SW480 (cell line): ENCODE measurements around the gene CASP9.
A peak's percentile ranks its signal among the peaks of the same experiment; 100 is the strongest.
"Not testable (repeated sequence)": the region's sequence is repeated elsewhere in the genome, so short reads cannot be mapped to it uniquely, and the experiment has no call there.

Source experiments
- DNase-seq: peaks from one replicate; pipeline ENCODE4 v3.0.0-alpha.2; 2016; ENCODE audit warnings: low spot score

Gene CASP9

GRCh38 chr1:15500184-15501178, 23.5 kb downstream of the CASP9 start:
- DNase-seq, result no peak

DNA sequence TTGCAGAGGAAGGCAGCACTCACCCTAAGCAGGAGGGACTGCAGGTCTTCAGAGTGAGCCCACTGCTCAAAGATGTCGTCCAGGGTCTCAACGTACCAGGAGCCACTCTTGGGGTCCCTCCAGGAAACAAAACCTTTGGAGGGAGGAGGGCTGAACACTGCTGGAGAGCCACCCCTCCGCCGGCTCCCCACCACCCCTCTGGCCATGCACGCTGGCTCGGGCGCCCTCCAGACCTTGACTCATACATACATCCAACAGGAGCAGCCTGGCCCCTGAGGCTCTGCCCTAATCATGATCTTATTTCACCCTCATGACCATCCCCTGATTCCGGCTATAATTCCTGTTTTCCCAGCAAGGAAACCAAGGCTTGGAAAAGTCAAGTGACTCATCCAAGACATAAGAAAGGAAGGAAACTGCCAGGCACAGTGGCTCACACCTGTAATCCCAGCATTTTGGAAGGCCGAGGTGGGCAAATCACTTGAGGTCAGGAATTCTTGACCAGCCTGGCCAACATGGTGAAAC, 30.1 kb downstream of the CASP9 start:
- no peak for DNase-seq

DNA sequence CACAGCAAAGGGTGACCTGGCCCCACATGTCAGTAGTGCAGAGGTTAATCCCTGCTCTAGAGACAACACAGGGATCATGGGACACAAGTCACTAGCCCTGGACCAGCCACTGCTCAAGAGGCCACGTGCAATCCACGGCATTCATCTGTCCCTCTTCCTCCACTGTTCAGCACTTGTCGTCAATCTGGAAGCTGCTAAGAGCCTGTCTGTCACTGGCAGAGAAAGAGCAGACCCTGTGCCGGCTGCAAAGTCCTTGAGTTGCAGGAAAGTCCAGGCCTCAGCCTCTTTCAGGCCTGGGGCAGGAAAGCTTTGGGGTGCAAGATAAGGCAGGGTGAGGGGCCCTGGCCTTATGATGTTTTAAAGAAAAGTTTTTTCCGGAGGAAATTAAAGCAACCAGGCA, 31.4 kb downstream of the CASP9 start:
- no peak for DNase-seq

GRCh38 chr1:15491010-15491409, 33.0 kb downstream of the CASP9 start:
- DNase-seq, result not testable (repeated sequence)

GRCh38 chr1:15489052-15489736, 34.8 kb downstream of the CASP9 start:
- no peak for DNase-seq

GRCh38 chr1:15488371-15488770, 35.6 kb downstream of the CASP9 start:
- no peak for DNase-seq

DNA sequence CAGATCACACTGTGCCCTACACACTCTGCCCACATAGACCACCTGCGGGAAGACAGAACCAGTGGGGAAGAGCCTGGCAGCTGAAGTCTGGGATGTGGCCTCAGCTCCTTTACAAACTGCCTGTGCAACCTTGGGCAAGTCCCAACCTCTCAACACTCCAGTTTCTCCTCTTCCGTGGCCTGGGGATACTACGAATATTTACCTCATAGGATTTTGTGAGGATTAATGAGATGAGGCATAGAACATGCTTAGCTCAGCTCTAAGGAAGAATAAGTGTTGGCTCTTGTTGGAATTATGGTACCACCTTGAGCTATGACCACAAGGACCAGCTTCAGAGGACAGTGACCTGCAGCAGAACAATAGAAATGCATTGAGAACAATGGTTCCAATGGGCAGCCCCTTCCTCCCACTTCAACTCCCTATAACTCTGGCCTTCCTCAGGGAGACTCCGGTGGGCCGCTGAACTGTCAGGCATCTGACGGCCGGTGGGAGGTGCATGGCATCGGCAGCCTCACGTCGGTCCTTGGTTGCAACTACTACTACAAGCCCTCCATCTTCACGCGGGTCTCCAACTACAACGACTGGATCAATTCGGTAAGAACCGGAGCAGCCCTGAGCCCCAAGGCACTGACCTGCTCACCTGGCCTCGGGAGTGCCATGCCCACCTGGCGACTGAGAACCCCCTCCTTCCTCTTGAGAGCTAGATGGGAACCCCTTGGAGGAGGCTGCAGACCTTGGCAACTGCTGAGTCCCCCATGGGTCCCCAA, 37.0 kb downstream of the CASP9 start:
- DNase-seq, result not testable (repeated sequence)

DNA sequence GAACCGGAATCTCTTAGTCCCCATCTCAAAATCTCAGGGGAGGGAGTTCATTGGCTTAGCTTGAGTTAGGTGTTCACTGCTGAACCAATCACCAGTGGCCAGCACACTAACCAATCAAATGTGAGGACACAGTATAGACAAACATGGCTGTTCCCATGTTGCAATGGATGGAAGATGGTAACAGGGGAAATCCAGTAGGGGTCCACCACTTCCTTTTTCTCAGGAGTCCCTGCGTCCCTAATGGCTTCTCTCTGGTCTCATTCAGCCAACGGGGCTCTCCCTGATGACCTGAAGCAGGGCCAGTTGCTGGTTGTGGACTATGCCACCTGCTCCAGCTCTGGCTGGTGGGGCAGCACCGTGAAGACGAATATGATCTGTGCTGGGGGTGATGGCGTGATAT, 38.4 kb downstream of the CASP9 start:
- DNase-seq, result no peak

DNA sequence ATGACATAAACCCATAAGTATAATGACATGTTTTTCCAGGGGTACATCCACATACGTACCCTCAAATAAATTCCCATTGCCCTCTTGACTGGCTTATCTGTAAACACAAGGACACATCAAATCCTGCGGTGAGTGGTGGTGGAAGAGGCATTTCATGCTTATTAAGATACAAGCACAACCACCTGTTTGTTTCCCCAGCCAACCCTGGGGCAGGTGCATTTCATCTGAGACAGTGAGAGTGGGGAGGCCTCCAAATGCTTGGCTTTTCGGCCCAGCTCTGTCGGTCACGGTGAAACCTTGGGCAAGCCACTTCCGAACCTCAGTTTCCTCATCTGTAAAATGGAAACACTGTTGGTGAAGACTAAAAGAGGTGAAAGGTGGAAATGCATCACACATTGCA, 39.6 kb downstream of the CASP9 start:
- DNase-seq, result not testable (repeated sequence)

GRCh38 chr1:15483971-15484370, 40.0 kb downstream of the CASP9 start:
- DNase-seq, result no peak

DNA sequence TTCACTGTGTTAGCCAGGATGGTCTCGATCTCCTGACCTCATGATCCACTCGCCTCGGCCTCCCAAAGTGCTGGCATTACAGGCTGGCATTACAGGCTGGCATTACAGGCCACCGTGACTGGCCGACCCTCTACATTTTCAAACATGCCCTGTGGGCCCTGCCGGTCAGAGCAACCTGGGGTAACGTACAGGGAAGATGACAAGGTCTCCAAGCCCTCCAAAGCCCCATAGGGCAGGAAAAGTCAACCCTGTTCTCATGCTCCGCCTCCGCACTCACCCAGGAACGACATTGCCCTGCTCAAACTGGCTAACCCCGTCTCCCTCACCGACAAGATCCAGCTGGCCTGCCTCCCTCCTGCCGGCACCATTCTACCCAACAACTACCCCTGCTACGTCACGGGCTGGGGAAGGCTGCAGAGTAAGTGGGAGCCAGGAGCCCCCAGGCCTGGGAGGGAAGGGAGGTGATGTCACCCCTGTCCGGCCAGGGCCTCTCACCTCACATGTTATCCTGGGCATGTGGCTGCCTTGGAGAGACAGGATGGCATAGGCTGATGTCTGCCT, 41.0 kb downstream of the CASP9 start:
- DNase-seq, result not testable (repeated sequence)

GRCh38 chr1:15482455-15482854, 41.6 kb downstream of the CASP9 start:
- DNase-seq, result not testable (repeated sequence)

DNA sequence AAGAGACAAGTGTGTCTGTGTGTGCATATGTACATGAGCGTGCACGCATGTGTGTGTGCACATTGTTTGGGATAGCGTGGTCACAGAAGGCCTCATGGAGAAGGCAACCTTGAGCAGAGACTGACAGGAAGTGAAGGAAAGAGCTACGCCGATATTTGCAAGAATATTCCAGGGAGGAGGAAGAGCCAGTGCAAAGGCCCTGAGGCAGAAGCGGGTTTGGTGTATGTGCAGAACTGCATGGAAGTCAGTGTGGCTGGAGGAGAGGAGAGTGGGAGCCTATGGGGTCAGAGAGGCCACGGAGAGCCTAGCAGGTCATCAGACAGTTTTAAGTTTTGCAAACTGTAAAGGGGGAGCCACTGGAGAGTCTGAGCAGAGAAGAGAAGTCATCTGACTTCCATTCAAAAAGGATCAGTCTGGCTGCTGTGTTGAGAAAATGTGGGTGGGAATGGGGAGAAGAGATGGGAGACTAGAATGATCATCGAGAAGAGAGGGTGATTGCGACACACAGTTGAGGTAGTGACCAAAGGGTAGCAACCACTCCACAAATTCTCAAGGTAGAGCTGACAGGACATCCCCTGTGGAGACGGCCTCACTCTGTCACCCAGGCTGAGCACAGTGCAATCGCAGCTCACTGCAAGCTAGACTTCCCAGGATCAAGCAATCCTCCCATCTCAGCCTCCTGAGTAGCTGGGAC, 44.2 kb downstream of the CASP9 start:
- no peak for DNase-seq

- no peak for DNase-seq
These were observed 46.3 kb downstream of the CASP9 start for GRCh38 chr1:15477646-15478212.

- peak; percentile 13 for DNase-seq
These were observed 47.1 kb downstream of the CASP9 start for GRCh38 chr1:15476927-15477326.

- DNase-seq, result no peak
These were observed 48.2 kb downstream of the CASP9 start, which contains the start of gene CELA2B for GRCh38 chr1:15475752-15476314. CELA2B (plus strand) TSS chr1:15476104; CDS start chr1:15476126, 22 bp downstream.

- DNase-seq, result no peak
These were observed 51.4 kb downstream of the CASP9 start for GRCh38 chr1:15472587-15472986.

DNA sequence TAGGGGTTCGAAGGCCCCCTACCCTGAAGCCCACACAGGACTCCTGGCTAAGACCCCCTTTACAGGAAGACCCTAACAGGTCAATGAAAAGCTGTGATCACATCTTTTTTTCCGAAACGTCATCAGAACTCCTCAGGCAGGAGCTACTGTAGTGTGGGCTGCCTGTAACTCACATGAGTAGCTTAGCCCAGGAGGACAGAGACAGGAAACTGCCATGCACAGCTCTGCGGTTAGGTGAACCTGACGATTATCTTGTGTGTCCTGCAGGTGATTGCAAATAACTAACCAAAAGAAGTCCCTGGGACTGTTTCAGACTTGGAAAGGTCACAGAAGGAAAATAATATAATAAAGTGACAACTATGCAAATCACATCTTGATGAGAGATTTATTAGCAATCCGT, 52.3 kb downstream of the CASP9 start:
- DNase-seq, result not testable (repeated sequence)

GRCh38 chr1:15471067-15471466, 52.9 kb downstream of the CASP9 start:
- DNase-seq, result not testable (repeated sequence)

DNA sequence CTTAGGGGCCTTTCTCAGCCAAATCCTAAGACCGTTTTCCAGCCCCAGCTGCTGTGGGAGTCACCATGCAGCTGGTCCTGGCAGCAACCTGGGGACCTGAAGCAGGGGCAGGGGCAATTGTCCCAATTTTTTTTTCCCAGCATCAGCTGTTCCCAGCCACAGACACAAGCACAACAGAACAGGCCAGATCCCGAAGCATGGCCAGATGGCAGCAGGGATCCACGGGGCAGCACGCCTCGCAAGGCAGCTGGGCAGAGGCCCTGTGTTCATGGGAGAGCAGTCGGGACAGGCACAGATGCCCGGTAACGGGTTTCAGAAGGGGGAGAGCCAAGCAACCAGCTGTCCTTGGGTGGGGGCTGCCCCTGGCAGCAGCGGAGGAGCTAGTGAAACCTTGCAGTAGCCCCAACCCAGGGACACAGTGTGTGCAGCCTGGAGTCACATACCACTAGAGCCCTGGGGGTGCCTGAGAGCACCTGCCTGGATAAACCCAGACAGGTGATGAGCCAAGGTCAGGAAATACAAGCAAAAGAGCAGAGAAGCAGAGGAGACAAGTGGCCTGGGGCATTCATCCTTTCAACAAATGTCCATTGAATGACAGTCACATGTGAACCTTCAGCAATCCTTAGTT, 54.1 kb downstream of the CASP9 start:
- DNase-seq, result not testable (repeated sequence)
